ENCODE measurements around the gene CAPN15. TPM values are rescaled to one million over a fixed set of nuclear protein-coding genes. Genes with fewer than 3 reads are reported as not detected.

CAPN15 gene
- polyA plus RNA-seq, 1 of the 3 experiments (the other 2 are of a cell fraction) = 22.9 TPM

GRCh38 chr16:522320-523096, 5.0 kb upstream of the CAPN15 start:
- Histone ChIP-seq H2AFZ (ENCODE audit: low read depth) (no peak overlapping the region), H3K9me3 (no peaks in the 10 kb centered on the region), H4K20me1 (ENCODE audit: insufficient read depth) (peaks cover 18% of the 10 kb centered on the region), H3K9ac (no peak overlapping the region), H3K4me3 (ENCODE audit: low read depth in 2 of 2, low read length in 1 of 2) (no peak overlapping the region), H3K27me3 (ENCODE audit: insufficient read depth) (no peaks in the 10 kb centered on the region), H3K9me2 (no peaks in the 10 kb centered on the region), H3F3A (replicated peaks; ENCODE audit: insufficient read depth) (peaks cover 18% of the 10 kb centered on the region), H3K27ac (ENCODE audit: low read depth in 2 of 2, low read length in 1 of 2) (no peak overlapping the region; a peak in 1 of 4 replicates), H3K4me1 (ENCODE audit: control insufficient read depth in 1 of 2, insufficient read depth in 2 of 2, low read depth in 1 of 2, low read length in 1 of 2) (peaks cover 11 to 16% of the 10 kb centered on the region in 2 experiments; a peak in 3 of 4 replicates), H3K4me2 (no peak overlapping the region), H3K79me2 (ENCODE audit: insufficient read depth) (peaks cover 18% of the 10 kb centered on the region; the same call in 1 of the 2 replicates), H3K36me3 (replicated peaks in 1 of 2; ENCODE audit: control insufficient read depth in 1 of 2, insufficient read depth in 2 of 2, low read length in 1 of 2) (peaks cover 0 to 20% of the 10 kb centered on the region in 2 experiments)
- 94% methylated on average over 17 of the region's 23 CpGs for WGBS (ENCODE audit: low lambda C conversion rate)
- POLR2A ChIA-PET = interaction anchor here (1.3 kb wide), 1 partner anchor 43 kb away, joined by 3 read pairs; no protein-coding TSS in a partner anchor
- TF ChIP-seq ELF1 (IDR thresholded peaks at IDR 0.05) = no peak
- TF ChIP-seq ZBTB33 (IDR thresholded peaks at IDR 0.05; ENCODE audit: borderline replicate concordance, low read depth) = no peak
- no peak for TF ChIP-seq FOSL2 (IDR thresholded peaks at IDR 0.05; ENCODE audit: borderline replicate concordance, low read depth)
- no peak for TF ChIP-seq SIN3A (IDR thresholded peaks at IDR 0.05; ENCODE audit: borderline replicate concordance, low read depth, low read length)
- no peak for TF ChIP-seq SMC3 (IDR thresholded peaks at IDR 0.05; ENCODE audit: low read depth, low read length)
- TF ChIP-seq RXRA (IDR thresholded peaks at IDR 0.05; ENCODE audit: borderline replicate concordance, low read depth) = no peak
- TF ChIP-seq TAF1 (IDR thresholded peaks at IDR 0.05; ENCODE audit: borderline replicate concordance, low read depth, low read length) = no peak
- TF ChIP-seq MAX (IDR thresholded peaks at IDR 0.05; ENCODE audit: low read depth) = no peak
- no peak for TF ChIP-seq FOXJ3 (CRISPR knock-in tag; IDR thresholded peaks at IDR 0.05)
- TF ChIP-seq RAD21 (IDR thresholded peaks at IDR 0.05; ENCODE audit: low read length) = no peak
- TF ChIP-seq GATA2 (CRISPR knock-in tag; IDR thresholded peaks at IDR 0.05) = no peak
- no peak for TF ChIP-seq MXI1 (IDR thresholded peaks at IDR 0.05; ENCODE audit: low read depth, low read length)
- DNase-seq = no peak
- CTCF ChIA-PET = interaction anchor here (1.2 kb wide), 1 partner anchor 27 kb away, joined by 3 read pairs; no protein-coding TSS in a partner anchor

GRCh38 chr16:523097-523741, 4.3 kb upstream of the CAPN15 start:
- Histone ChIP-seq H3K36me3 (replicated peaks in 1 of 2; ENCODE audit: control insufficient read depth in 1 of 2, insufficient read depth in 2 of 2, low read length in 1 of 2) (peaks cover 0 to 20% of the 10 kb centered on the region in 2 experiments), H3K9me2 (no peaks in the 10 kb centered on the region), H3K4me1 (ENCODE audit: control insufficient read depth in 1 of 2, insufficient read depth in 2 of 2, low read depth in 1 of 2, low read length in 1 of 2) (peaks cover 11 to 16% of the 10 kb centered on the region in 2 experiments; a peak in 3 of 4 replicates), H3F3A (replicated peaks; ENCODE audit: insufficient read depth) (peaks cover 19% of the 10 kb centered on the region), H3K9ac (no peak overlapping the region), H3K4me3 (ENCODE audit: low read depth in 2 of 2, low read length in 1 of 2) (no peak overlapping the region), H4K20me1 (ENCODE audit: insufficient read depth) (peaks cover 18% of the 10 kb centered on the region), H3K79me2 (ENCODE audit: insufficient read depth) (peaks cover 21% of the 10 kb centered on the region; the same call in 1 of the 2 replicates), H3K27ac (ENCODE audit: low read depth in 2 of 2, low read length in 1 of 2) (no peak overlapping the region), H3K4me2 (no peak overlapping the region), H2AFZ (ENCODE audit: low read depth) (no peak overlapping the region), H3K9me3 (no peaks in the 10 kb centered on the region), H3K27me3 (ENCODE audit: insufficient read depth) (no peaks in the 10 kb centered on the region)
- ChIA-PET POLR2A (interaction anchor here (1.3 kb wide), 1 partner anchor 42 kb away, joined by 3 read pairs; no protein-coding TSS in a partner anchor), CTCF (interaction anchor here (1.2 kb wide), 1 partner anchor 28 kb away, joined by 3 read pairs; no protein-coding TSS in a partner anchor)
- no peak for DNase-seq
- no peak for TF ChIP-seq RXRA (IDR thresholded peaks at IDR 0.05; ENCODE audit: borderline replicate concordance, low read depth)
- no peak for TF ChIP-seq USF2 (IDR thresholded peaks at IDR 0.05; ENCODE audit: borderline replicate concordance, low read depth, low read length)
- no peak for TF ChIP-seq MEF2A (IDR thresholded peaks at IDR 0.05; ENCODE audit: borderline replicate concordance, low read depth)
- no peak for TF ChIP-seq GABPA (IDR thresholded peaks at IDR 0.05; ENCODE audit: low read depth)
- no peak for TF ChIP-seq EP300 (IDR thresholded peaks at IDR 0.05; ENCODE audit: borderline replicate concordance in 1 of 2, low read depth in 1 of 2, low read length in 1 of 2)
- no peak for TF ChIP-seq CTCF (IDR thresholded peaks at IDR 0.05)
- 98% methylated on average over 19 of the region's 22 CpGs for WGBS (ENCODE audit: low lambda C conversion rate)

Measured in SK-N-SH (cell line).